Measurements from ENCODE around the gene FAM107B. TPM values are rescaled to one million over a fixed set of nuclear protein-coding genes. Genes with fewer than 3 reads are reported as not detected.

FAM107B gene
- total RNA-seq, 1 donor from 2014 or later: 39.0 TPM

- H3K27ac Mint-ChIP-seq (ENCODE audit: unreplicated experiment): no peak overlapping the region
- no peaks in the 10 kb centered on the region for H3K36me3 Mint-ChIP-seq (ENCODE audit: low read depth)
- no peaks in the 10 kb centered on the region for H3K9me3 Mint-ChIP-seq
- no peak for TF ChIP-seq CTCF (conservative IDR thresholded peaks at IDR 0.05)
- H3K4me3 Mint-ChIP-seq: no peak overlapping the region
- no peak for DNase-seq (ENCODE audit: low read depth, low spot score)
- H3K27me3 Mint-ChIP-seq (ENCODE audit: low read depth): peaks cover 9% of the 10 kb centered on the region
- peaks cover 11% of the 10 kb centered on the region for H3K4me1 Mint-ChIP-seq
Measured at GRCh38 chr10:14485986-14486385, 288.7 kb downstream of the FAM107B start.

GRCh38 chr10:14483417-14483816 is 291.3 kb downstream of the FAM107B start:
- Mint-ChIP-seq H3K9me3 (no peaks in the 10 kb centered on the region), H3K4me3 (no peak overlapping the region), H3K27ac (ENCODE audit: unreplicated experiment) (no peak overlapping the region), H3K36me3 (ENCODE audit: low read depth) (no peaks in the 10 kb centered on the region), H3K4me1 (peaks cover 16% of the 10 kb centered on the region), H3K27me3 (ENCODE audit: low read depth) (peaks cover 9% of the 10 kb centered on the region)
- no peak for TF ChIP-seq CTCF (conservative IDR thresholded peaks at IDR 0.05)
- DNase-seq (ENCODE audit: low read depth, low spot score): no peak

GRCh38 chr10:14481752-14482151 is 292.9 kb downstream of the FAM107B start:
- no peaks in the 10 kb centered on the region for H3K36me3 Mint-ChIP-seq (ENCODE audit: low read depth)
- no peak overlapping the region for H3K27ac Mint-ChIP-seq (ENCODE audit: unreplicated experiment)
- TF ChIP-seq CTCF (conservative IDR thresholded peaks at IDR 0.05): no peak
- H3K4me3 Mint-ChIP-seq: no peak overlapping the region
- no peaks in the 10 kb centered on the region for H3K9me3 Mint-ChIP-seq
- H3K4me1 Mint-ChIP-seq: peaks cover 13% of the 10 kb centered on the region
- DNase-seq (ENCODE audit: low read depth, low spot score): no peak
- H3K27me3 Mint-ChIP-seq (ENCODE audit: low read depth): peaks cover 9% of the 10 kb centered on the region

GRCh38 chr10:14481014-14481413 is 293.7 kb downstream of the FAM107B start:
- DNase-seq (ENCODE audit: low read depth, low spot score): no peak
- Mint-ChIP-seq H3K27me3 (ENCODE audit: low read depth) (peaks cover 9% of the 10 kb centered on the region), H3K9me3 (no peaks in the 10 kb centered on the region), H3K27ac (ENCODE audit: unreplicated experiment) (no peak overlapping the region), H3K4me1 (peaks cover 13% of the 10 kb centered on the region), H3K36me3 (ENCODE audit: low read depth) (no peaks in the 10 kb centered on the region), H3K4me3 (no peak overlapping the region)
- TF ChIP-seq CTCF (conservative IDR thresholded peaks at IDR 0.05): no peak

- TF ChIP-seq CTCF (conservative IDR thresholded peaks at IDR 0.05): peak; percentile 71
- Mint-ChIP-seq H3K4me3 (no peak overlapping the region), H3K27me3 (ENCODE audit: low read depth) (no peaks in the 10 kb centered on the region), H3K36me3 (ENCODE audit: low read depth) (no peaks in the 10 kb centered on the region), H3K4me1 (peaks cover 13% of the 10 kb centered on the region), H3K27ac (ENCODE audit: unreplicated experiment) (no peak overlapping the region), H3K9me3 (no peaks in the 10 kb centered on the region)
- DNase-seq (ENCODE audit: low read depth, low spot score): peak; percentile 28
Measured at GRCh38 chr10:14478604-14479003, 296.1 kb downstream of the FAM107B start.

GRCh38 chr10:14478201-14478600 is 296.5 kb downstream of the FAM107B start:
- no peaks in the 10 kb centered on the region for H3K9me3 Mint-ChIP-seq
- H3K4me3 Mint-ChIP-seq: no peak overlapping the region
- H3K4me1 Mint-ChIP-seq: peaks cover 13% of the 10 kb centered on the region
- H3K27me3 Mint-ChIP-seq (ENCODE audit: low read depth): no peaks in the 10 kb centered on the region
- TF ChIP-seq CTCF (conservative IDR thresholded peaks at IDR 0.05): no peak
- no peak overlapping the region for H3K27ac Mint-ChIP-seq (ENCODE audit: unreplicated experiment)
- H3K36me3 Mint-ChIP-seq (ENCODE audit: low read depth): no peaks in the 10 kb centered on the region
- no peak for DNase-seq (ENCODE audit: low read depth, low spot score)

Measured in neural crest cell (in vitro differentiated cells).